Ascending aorta (tissue), 2 donors: ENCODE measurements around the gene OTUD3. TPM values are rescaled to one million over a fixed set of nuclear protein-coding genes. Genes with fewer than 3 reads are reported as not detected.

Source experiments
- DNase-seq, 2 donors: peaks; one replicate each; pipeline ENCODE4 v3.0.0-alpha.2; 2019; ENCODE audit warnings: low spot score in 2 of 2
- H3K27ac ChIP-seq, 2 donors: fragments of 200-600 bp; sonication (generic); one replicate each; pipeline ENCODE4 v1.5.1; 2016 to 2017; ENCODE audit warnings: mild to moderate bottlenecking in 1 of 2
- H3K27me3 ChIP-seq: fragments of 200-600 bp; sonication (generic); one replicate; pipeline ENCODE4 v1.5.1; 2017
- H3K36me3 ChIP-seq, 2 donors: fragments of 200-600 bp; sonication (generic); one replicate each; pipeline ENCODE4 v1.5.1; 2016
- H3K4me1 ChIP-seq, 2 donors: fragments of 200-600 bp; sonication (generic); one replicate each; pipeline ENCODE4 v1.5.1; 2016 to 2017; ENCODE audit warnings: mild to moderate bottlenecking in 1 of 2
- H3K4me3 ChIP-seq, 2 donors: fragments of 200-600 bp; sonication (generic); one replicate each; pipeline ENCODE4 v1.5.1; 2016 to 2017; ENCODE audit warnings: mild to moderate bottlenecking in 1 of 2
- H3K9me3 ChIP-seq, 2 donors: fragments of 200-600 bp; sonication (generic); one replicate each; pipeline ENCODE4 v1.5.1; 2016
- CTCF ChIP-seq, 3 experiments: fragments of 200-600 bp in 2 of 3; fragments of 450-650 bp in 1 of 3; sonication (generic) in 2 of 3; IDR thresholded peaks; one replicate each; pipeline ENCODE4 v1.5.1; 2016 to 2019; ENCODE audit warnings: antibody characterized with exemption in 3 of 3, mild to moderate bottlenecking in 1 of 3, moderate library complexity in 1 of 3
- intact Hi-C: fragments of 100-400 bp; cut with DNase I; formaldehyde crosslinking; loops from one replicate; pipeline ENCODE4 v1.15.1; 2023
- total RNA-seq: library from RNA; depleted of rRNA; stranded (reverse); fragments of >200 nt; gene quantifications from one replicate; pipeline ENCODE4 v1.1.0, GENCODE V29; 2016

The OTUD3 gene
- total RNA-seq = 1.9 TPM

- intact Hi-C loops = loop anchor here (2.0 kb wide), 1 partner anchor 168 kb away; no protein-coding TSS in a partner anchor
- H3K4me1 ChIP-seq = peaks cover 6 to 16% of the 10 kb centered on the region in 2 donors
- H3K27me3 ChIP-seq = no peaks in the 10 kb centered on the region
- peak; percentile 85 to 98 for DNase-seq
- peak within 1 kb of the TSS; percentile 71 to 98 for H3K4me3 ChIP-seq
- H3K27ac ChIP-seq = peak within 1 kb of the TSS; percentile 88 to 92
- H3K9me3 ChIP-seq = no peaks in the 10 kb centered on the region
- peak; percentile 84 to 91 (median 89) for TF ChIP-seq CTCF (IDR thresholded peaks at IDR 0.05)
- no peaks in the 10 kb centered on the region for H3K36me3 ChIP-seq
Measured at GRCh38 chr1:19882111-19883071, at the start of gene OTUD3. Gene OTUD3 (plus strand): TSS chr1:19882395. CDS start chr1:19882514, 119 bp downstream.

GRCh38 chr1:19835578-19835977, 46.6 kb upstream of the OTUD3 start:
- Histone ChIP-seq H3K27me3 (no peaks in the 10 kb centered on the region), H3K27ac (no peak overlapping the region), H3K4me3 (no peak overlapping the region), H3K9me3 (no peaks in the 10 kb centered on the region), H3K4me1 (no peaks in the 10 kb centered on the region), H3K36me3 (no peaks in the 10 kb centered on the region)
- intact Hi-C loops = no loop called here
- TF ChIP-seq CTCF (IDR thresholded peaks at IDR 0.05) = no peak
- no peak for DNase-seq

GRCh38 chr1:19837866-19838265, 44.3 kb upstream of the OTUD3 start:
- Histone ChIP-seq H3K27me3 (no peaks in the 10 kb centered on the region), H3K27ac (no peak overlapping the region), H3K36me3 (no peaks in the 10 kb centered on the region), H3K9me3 (no peaks in the 10 kb centered on the region), H3K4me3 (no peak overlapping the region), H3K4me1 (no peaks in the 10 kb centered on the region)
- DNase-seq = no peak
- intact Hi-C loops = no loop called here
- TF ChIP-seq CTCF (IDR thresholded peaks at IDR 0.05) = no peak

GRCh38 chr1:19840228-19840627, 42.0 kb upstream of the OTUD3 start:
- Histone ChIP-seq H3K4me1 (no peaks in the 10 kb centered on the region), H3K27me3 (no peaks in the 10 kb centered on the region), H3K36me3 (no peaks in the 10 kb centered on the region), H3K4me3 (no peak overlapping the region), H3K9me3 (no peaks in the 10 kb centered on the region), H3K27ac (no peak overlapping the region)
- no peak for DNase-seq
- no peak for TF ChIP-seq CTCF (IDR thresholded peaks at IDR 0.05)
- intact Hi-C loops = no loop called here

- H3K4me1 ChIP-seq = no peaks in the 10 kb centered on the region
- no peak overlapping the region for H3K27ac ChIP-seq
- H3K4me3 ChIP-seq = no peak overlapping the region
- DNase-seq = no peak
- no peaks in the 10 kb centered on the region for H3K27me3 ChIP-seq
- no peaks in the 10 kb centered on the region for H3K36me3 ChIP-seq
- no peak for TF ChIP-seq CTCF (IDR thresholded peaks at IDR 0.05)
- H3K9me3 ChIP-seq = no peaks in the 10 kb centered on the region
- intact Hi-C loops = no loop called here
Measured at GRCh38 chr1:19844731-19845495, 37.3 kb upstream of the OTUD3 start.
